Measurements from ENCODE around the gene CWC27. TPM values are rescaled to one million over a fixed set of nuclear protein-coding genes. Genes with fewer than 3 reads are reported as not detected.

The CWC27 gene
- total RNA-seq, 6 experiments from 2014 or later: 19.6 to 29.9 (median 25.4) TPM

DNA sequence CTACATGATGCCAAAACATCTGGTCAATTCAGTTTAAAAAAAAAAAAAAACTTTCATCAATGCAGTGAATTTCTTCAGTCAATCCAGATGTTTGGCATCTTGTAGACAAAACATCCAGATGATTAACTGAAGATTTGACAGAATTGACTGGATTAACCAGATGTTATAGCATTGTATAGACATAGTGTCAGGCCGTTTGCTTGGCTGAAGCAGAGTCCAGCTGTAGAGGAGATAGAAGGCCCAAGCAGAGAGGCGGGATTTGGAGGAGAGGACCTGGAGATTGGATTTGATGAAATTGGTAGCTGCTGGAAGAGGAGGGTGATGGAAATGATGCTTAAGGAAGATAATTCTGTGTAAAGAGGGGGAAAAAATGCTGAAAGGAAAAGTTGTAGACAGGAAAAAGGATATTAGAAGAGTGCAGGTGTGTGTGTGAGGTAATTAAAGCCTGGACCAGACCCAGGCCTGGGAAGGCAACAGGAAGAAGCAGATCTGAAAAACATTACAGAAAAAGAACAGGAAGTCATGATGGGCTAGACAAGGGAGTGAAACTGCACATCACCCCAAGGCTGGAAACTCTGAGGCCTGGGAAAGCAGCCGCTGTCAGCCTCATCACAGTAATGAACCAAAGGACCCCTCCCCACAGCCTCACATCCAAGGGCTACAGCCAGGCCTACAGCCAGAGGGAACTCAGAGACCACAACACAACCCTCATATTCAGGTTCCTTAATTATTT is 258.3 kb downstream of the CWC27 start:
- no peak overlapping the region for H3K4me3 Mint-ChIP-seq
- 0 out of 2 replicates have a peak, but pooled peaks cover 3% of the 10 kb centered on the region for H3K27me3 Mint-ChIP-seq (ENCODE audit: insufficient read depth)
- peaks cover 43% of the 10 kb centered on the region for H3K36me3 Mint-ChIP-seq (ENCODE audit: low read depth)
- no peak overlapping the region; the same call in 1 of the 2 replicates for H3K27ac Mint-ChIP-seq
- peaks cover 71% of the 10 kb centered on the region for H3K4me1 Mint-ChIP-seq (ENCODE audit: low read depth)
- DNase-seq: no peak
- TF ChIP-seq, protein P1, sequence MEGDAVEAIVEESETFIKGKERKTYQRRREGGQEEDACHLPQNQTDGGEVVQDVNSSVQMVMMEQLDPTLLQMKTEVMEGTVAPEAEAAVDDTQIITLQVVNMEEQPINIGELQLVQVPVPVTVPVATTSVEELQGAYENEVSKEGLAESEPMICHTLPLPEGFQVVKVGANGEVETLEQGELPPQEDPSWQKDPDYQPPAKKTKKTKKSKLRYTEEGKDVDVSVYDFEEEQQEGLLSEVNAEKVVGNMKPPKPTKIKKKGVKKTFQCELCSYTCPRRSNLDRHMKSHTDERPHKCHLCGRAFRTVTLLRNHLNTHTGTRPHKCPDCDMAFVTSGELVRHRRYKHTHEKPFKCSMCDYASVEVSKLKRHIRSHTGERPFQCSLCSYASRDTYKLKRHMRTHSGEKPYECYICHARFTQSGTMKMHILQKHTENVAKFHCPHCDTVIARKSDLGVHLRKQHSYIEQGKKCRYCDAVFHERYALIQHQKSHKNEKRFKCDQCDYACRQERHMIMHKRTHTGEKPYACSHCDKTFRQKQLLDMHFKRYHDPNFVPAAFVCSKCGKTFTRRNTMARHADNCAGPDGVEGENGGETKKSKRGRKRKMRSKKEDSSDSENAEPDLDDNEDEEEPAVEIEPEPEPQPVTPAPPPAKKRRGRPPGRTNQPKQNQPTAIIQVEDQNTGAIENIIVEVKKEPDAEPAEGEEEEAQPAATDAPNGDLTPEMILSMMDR (IDR thresholded peaks at IDR 0.05): no peak
- peaks cover 4% of the 10 kb centered on the region; the same call in 1 of the 2 replicates for H3K9me3 Mint-ChIP-seq

DNA sequence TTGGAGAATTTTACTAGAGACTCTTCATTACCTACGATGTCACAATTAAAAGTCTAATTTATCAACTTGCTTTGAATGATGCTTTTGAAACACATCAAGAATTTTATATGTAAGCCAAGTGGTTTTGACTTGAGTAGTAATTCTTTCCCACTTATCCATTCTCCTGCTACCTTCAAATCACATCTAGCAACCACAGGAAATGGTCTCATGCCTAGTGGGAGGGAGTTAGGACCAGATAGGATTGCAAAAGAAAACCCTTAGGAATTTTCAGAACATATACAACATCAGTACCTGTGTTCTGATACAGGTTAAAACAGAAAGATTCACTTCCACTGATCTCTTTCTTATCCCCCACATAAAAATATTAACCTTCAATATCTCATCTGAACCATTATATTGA is 260.4 kb downstream of the CWC27 start:
- peaks cover 3% of the 10 kb centered on the region; the same call in 1 of the 2 replicates for H3K27me3 Mint-ChIP-seq (ENCODE audit: insufficient read depth)
- H3K27ac Mint-ChIP-seq: no peak overlapping the region; the same call in 1 of the 2 replicates
- H3K4me1 Mint-ChIP-seq (ENCODE audit: low read depth): peaks cover 82% of the 10 kb centered on the region
- peaks cover 43% of the 10 kb centered on the region for H3K36me3 Mint-ChIP-seq (ENCODE audit: low read depth)
- DNase-seq: no peak
- TF ChIP-seq, protein P1 (IDR thresholded peaks at IDR 0.05): no peak
- H3K4me3 Mint-ChIP-seq: no peak overlapping the region
- peaks cover 4% of the 10 kb centered on the region; the same call in 1 of the 2 replicates for H3K9me3 Mint-ChIP-seq

DNA sequence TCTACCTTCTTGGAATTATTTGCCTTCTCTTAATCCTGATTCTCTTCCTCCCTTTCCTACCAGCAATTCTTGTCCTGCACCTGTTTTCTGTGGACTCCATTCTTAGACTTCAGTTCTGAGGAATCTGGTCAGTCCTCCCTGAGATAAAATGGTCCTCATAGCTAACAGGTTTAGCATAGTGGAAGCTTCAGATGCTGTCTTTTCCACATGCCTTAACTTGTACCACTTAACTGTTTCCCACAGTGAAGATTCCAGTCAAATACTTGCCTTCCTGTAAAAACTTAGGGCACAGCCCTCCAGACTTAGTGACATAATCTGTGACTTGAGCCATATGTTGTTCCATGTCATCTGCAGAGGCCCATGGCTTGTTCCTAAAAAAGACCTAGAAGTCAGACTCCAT is 261.3 kb downstream of the CWC27 start:
- Mint-ChIP-seq H3K9me3 (peaks cover 4% of the 10 kb centered on the region; the same call in 1 of the 2 replicates), H3K36me3 (ENCODE audit: low read depth) (peaks cover 41% of the 10 kb centered on the region), H3K27me3 (ENCODE audit: insufficient read depth) (peaks cover 3% of the 10 kb centered on the region; the same call in 1 of the 2 replicates), H3K4me3 (no peak overlapping the region), H3K27ac (peak overlapping the region; percentile 64; the same call in 1 of the 2 replicates), H3K4me1 (ENCODE audit: low read depth) (peaks cover 83% of the 10 kb centered on the region)
- DNase-seq: no peak
- TF ChIP-seq, protein P1 (IDR thresholded peaks at IDR 0.05): no peak

DNA sequence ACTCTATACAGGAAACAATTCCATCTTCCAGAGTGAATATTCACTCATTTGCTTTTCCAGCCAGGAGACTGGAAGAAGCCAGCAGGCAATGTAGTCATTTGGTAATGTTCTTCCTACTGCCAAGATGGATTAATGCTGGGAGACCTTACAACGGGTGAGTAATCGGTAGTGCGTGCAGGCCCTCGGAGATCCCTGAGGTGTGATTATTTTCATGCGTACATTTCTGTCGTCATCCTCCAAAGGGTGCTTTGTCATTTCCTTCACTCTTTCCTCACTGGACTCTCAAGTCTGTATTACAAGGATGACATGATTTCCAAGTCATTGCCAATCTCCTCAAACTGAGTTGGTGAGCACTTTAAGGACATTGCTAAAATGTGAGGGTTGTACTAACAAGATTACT is 263.5 kb downstream of the CWC27 start:
- peaks cover 4% of the 10 kb centered on the region; the same call in 1 of the 2 replicates for H3K9me3 Mint-ChIP-seq
- DNase-seq: peak; percentile 98
- H3K27ac Mint-ChIP-seq: peak overlapping the region; percentile 92
- H3K27me3 Mint-ChIP-seq (ENCODE audit: insufficient read depth): no peaks in the 10 kb centered on the region; the same call in none of the 2 replicates
- peaks cover 27% of the 10 kb centered on the region for H3K36me3 Mint-ChIP-seq (ENCODE audit: low read depth)
- TF ChIP-seq, protein P1 (IDR thresholded peaks at IDR 0.05): no peak
- peaks cover 88% of the 10 kb centered on the region for H3K4me1 Mint-ChIP-seq (ENCODE audit: low read depth)
- no peak overlapping the region for H3K4me3 Mint-ChIP-seq

DNA sequence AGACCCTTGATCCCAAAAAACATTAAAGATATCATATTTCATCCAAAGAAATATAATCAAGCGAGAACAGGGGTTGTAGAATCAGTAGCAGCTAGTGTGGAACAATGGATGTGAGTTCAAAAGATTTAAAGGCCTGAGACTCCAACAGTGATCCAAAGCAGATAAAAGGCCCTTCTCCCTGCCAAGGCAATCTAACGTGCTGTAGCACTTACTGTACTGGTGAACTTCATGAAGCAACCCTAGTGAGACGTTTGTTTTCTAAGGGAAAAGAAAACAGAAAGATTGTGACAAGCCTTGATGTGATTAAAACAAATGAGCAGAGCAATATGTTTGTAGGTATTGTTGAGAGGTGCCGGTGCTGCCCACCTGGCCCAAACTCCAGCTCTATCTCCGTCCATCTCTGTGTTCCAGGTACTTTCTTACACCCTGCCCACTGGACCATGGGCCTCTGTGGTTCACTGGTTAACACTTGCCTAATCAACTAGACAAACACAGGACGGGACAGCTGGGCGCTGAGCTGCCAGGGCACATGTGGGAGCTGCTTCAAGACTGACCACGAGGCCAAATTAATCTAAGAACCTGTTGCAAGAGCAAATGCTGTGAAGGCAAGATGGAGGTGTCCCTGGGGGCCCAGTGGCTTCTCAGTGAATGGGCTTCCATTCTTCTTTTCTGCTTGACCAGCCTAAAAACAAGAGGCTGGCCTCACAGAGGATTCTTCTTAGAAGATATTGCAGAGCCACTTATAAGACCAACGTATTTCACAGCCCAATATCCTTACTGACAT is 265.5 kb downstream of the CWC27 start:
- Mint-ChIP-seq H3K4me3 (peak overlapping the region; percentile 30; the same call in 1 of the 2 replicates), H3K4me1 (ENCODE audit: low read depth) (peaks cover 94% of the 10 kb centered on the region), H3K27me3 (ENCODE audit: insufficient read depth) (no peaks in the 10 kb centered on the region; the same call in none of the 2 replicates), H3K9me3 (peaks cover 4% of the 10 kb centered on the region; the same call in 1 of the 2 replicates), H3K36me3 (ENCODE audit: low read depth) (peaks cover 21% of the 10 kb centered on the region), H3K27ac (peak overlapping the region; percentile 92)
- DNase-seq: no peak
- TF ChIP-seq, protein P1 (IDR thresholded peaks at IDR 0.05): no peak
